ENCODE results near the gene GLIS1. TPM values are rescaled to one million over a fixed set of nuclear protein-coding genes. Genes with fewer than 3 reads are reported as not detected.

GLIS1 gene
- total RNA-seq, 2 donors from 2014 or later = 0.16 TPM; not detected in 1

GRCh38 chr1:53549781-53550180, 189.2 kb downstream of the GLIS1 start:
- Histone ChIP-seq H3K36me3 (no peaks in the 10 kb centered on the region), H3K4me3 (no peak overlapping the region), H3K27me3 (no peaks in the 10 kb centered on the region), H3K9me3 (no peaks in the 10 kb centered on the region), H3K9ac (ENCODE audit: low read depth in 2 of 2, low read length in 2 of 2) (no peak overlapping the region), H3K4me1 (no peaks in the 10 kb centered on the region), H3K27ac (no peak overlapping the region)
- no peak for DNase-seq
- no peak for TF ChIP-seq CTCF (IDR thresholded peaks at IDR 0.05)
- intact Hi-C loops (cut with DNase I) = no loop called here

DNA sequence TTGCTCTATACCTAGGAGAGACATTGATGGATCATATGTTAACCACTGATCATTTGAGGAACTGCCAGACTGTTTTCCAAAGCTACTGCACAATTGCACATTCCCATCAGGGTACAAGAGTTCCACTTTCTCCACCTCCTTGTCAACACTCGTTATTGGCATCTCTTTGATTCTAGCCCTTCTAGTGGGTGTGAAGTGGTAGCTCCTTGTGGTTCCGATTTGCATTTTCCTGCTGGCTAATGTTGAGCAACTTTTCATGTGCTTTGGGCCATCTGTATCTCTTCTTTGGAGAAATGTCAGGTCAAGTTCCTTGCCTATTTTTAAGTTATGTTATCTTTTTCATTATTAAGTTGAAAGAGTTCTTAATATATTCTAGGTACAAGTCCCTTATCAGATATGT, 189.7 kb downstream of the GLIS1 start:
- no peak for DNase-seq
- H3K27me3 ChIP-seq = no peaks in the 10 kb centered on the region
- H3K4me3 ChIP-seq = no peak overlapping the region
- H3K9ac ChIP-seq (ENCODE audit: low read depth in 2 of 2, low read length in 2 of 2) = no peak overlapping the region
- no peak overlapping the region for H3K27ac ChIP-seq
- intact Hi-C loops (cut with DNase I) = no loop called here
- no peaks in the 10 kb centered on the region for H3K4me1 ChIP-seq
- no peak for TF ChIP-seq CTCF (IDR thresholded peaks at IDR 0.05)
- H3K36me3 ChIP-seq = no peaks in the 10 kb centered on the region
- H3K9me3 ChIP-seq = no peaks in the 10 kb centered on the region

DNA sequence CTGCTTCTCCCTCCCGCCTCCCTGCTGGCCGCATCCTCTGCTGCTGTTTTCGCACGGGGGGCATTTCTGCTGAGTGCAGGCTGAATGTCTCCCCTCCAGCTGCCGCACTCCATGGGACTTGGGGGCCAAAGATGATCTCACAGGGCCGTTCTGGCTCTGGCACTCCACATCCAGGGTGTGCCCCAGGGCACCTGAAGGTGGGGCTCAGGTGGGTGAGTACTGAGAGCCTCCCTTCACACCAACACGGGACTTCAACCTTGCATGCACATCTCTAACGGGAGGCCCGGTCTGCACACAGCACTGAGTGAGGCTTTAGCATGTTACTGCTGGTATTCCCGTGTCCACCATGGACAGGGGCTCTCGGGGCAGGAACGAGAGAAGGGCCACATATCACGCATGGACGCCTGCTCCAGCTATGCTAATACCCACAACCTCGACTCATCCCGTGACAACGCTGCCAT, 190.9 kb downstream of the GLIS1 start:
- H3K9me3 ChIP-seq = no peaks in the 10 kb centered on the region
- no peaks in the 10 kb centered on the region for H3K36me3 ChIP-seq
- TF ChIP-seq CTCF (IDR thresholded peaks at IDR 0.05) = no peak
- no peaks in the 10 kb centered on the region for H3K4me1 ChIP-seq
- H3K4me3 ChIP-seq = no peak overlapping the region
- no peak for DNase-seq
- intact Hi-C loops (cut with DNase I) = no loop called here
- no peak overlapping the region for H3K27ac ChIP-seq
- H3K27me3 ChIP-seq = no peaks in the 10 kb centered on the region
- no peak overlapping the region for H3K9ac ChIP-seq (ENCODE audit: low read depth in 2 of 2, low read length in 2 of 2)

DNA sequence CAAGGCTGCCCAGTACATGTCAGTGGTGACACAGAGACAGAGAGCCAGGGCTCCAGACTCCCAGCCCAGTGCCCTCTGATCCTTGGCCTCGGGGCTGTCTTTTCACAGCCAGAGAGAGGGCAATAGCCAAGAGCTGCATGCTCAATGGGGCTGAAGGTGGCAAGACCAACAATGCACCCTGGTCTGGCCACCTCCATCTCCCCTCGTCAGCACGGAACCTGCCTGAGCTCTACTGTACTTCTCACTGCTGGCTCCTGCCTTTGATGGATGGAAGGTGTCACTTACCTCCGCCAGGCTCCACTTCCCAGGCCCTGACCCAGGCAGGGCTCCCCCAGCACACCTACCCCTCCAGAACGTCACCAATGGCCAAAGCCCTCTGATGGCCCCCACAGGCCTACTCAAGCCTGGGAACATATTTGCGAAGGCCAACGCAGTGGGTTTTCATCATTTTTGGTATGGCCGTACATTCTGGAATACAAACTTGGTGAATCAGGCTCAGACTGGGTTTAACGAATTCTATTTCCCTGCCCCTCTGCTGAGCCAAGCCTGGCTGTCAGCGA, 191.7 kb downstream of the GLIS1 start:
- intact Hi-C loops (cut with DNase I) = no loop called here
- Histone ChIP-seq H3K27ac (no peak overlapping the region), H3K4me1 (no peaks in the 10 kb centered on the region), H3K36me3 (no peaks in the 10 kb centered on the region), H3K9me3 (no peaks in the 10 kb centered on the region), H3K27me3 (no peaks in the 10 kb centered on the region), H3K4me3 (no peak overlapping the region), H3K9ac (ENCODE audit: low read depth in 2 of 2, low read length in 2 of 2) (no peak overlapping the region)
- TF ChIP-seq CTCF (IDR thresholded peaks at IDR 0.05) = no peak
- no peak for DNase-seq

DNA sequence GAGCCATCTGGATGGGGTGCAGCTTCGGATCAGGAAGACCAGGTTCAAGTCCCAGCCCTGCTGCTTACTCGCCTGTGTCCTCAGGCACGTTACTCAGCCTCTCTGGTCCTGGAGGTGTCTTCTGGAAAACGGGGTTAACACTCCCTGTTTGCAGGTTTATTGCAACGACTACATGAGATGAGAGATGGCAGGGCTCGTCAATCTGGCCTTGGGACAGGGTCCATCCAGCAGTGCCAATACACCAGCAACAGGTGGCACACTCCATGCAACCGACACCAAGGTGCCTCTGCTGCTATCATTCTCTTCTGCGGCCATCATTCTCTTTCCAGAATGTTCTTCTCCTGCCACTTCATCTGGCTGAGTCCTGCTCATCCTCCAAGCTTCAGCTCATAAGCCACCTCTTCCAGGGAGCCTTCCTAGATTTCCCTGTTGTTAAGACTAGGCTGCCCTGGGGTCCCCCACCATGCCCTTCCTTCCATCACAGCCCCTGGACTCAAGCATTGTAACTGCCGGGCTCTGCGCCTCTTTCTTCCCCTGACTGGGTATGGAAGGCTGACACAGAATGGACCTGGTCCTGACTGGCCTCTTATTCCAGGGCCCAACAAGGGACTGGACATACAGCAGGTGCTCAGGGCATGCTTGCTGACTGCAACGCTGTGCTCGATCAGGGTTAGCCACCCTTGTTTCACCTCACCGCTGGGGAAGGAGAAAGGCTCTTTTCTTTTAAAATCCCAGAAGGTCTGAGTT, 192.4 kb downstream of the GLIS1 start:
- Histone ChIP-seq H3K9ac (ENCODE audit: low read depth in 2 of 2, low read length in 2 of 2) (no peak overlapping the region), H3K36me3 (no peaks in the 10 kb centered on the region), H3K27ac (no peak overlapping the region), H3K9me3 (no peaks in the 10 kb centered on the region), H3K4me3 (no peak overlapping the region), H3K4me1 (no peaks in the 10 kb centered on the region), H3K27me3 (no peaks in the 10 kb centered on the region)
- no peak for DNase-seq
- TF ChIP-seq CTCF (IDR thresholded peaks at IDR 0.05) = no peak
- intact Hi-C loops (cut with DNase I) = no loop called here
